ENCODE data around the gene GNAT3.

The GNAT3 gene

DNA sequence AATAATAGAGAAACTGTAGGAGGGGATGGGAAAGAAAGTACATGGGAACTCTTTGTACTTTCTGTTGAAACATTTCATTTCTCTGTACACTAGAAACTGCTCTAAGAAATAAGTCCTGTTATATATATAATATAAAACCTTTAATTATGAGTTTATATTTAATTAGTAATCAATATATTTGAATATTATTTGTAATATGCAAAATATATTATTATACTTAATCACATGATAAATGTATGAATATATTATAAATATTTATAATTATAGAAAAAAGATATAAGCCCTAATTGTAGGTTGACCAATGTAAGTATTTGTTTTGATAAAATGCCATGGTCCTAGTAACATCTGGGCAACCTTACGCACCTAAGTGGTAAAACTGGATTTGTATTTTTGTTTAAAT, 51.0 kb downstream of the GNAT3 start:
- no peak for DNase-seq

DNA sequence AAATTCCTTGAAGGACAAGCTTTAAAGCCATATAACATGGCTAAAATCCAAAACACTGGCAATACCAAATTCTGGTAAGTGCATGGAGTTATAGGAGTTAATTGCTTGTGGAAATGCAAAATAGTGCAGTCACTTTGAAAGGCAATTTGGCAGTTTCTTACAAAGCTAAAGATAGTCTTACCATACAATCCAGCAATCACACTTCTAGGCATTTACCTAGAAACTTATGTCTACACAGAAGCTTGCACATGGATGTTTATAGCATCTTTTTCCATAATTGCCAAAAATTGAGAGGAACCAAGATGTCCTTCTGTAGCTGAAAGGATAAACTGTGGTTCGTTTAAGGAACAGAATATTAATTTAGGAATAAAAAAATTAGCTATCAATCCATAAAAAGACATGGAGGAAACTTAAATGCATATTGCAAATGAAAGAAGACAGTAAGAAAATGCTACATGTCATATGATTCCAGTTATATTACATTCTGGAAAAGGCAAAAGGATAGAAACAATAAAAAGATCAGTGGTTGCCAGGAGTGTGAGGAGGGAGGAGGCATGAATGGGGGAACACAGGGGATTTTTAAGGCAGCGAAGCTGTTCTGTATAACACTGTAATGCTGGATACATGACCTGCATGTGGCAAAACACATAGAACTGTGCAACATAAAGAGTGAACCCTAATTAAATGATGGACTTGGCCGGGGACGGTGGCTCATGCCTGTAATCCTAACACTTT, 51.9 kb downstream of the GNAT3 start:
- no peak for DNase-seq

DNA sequence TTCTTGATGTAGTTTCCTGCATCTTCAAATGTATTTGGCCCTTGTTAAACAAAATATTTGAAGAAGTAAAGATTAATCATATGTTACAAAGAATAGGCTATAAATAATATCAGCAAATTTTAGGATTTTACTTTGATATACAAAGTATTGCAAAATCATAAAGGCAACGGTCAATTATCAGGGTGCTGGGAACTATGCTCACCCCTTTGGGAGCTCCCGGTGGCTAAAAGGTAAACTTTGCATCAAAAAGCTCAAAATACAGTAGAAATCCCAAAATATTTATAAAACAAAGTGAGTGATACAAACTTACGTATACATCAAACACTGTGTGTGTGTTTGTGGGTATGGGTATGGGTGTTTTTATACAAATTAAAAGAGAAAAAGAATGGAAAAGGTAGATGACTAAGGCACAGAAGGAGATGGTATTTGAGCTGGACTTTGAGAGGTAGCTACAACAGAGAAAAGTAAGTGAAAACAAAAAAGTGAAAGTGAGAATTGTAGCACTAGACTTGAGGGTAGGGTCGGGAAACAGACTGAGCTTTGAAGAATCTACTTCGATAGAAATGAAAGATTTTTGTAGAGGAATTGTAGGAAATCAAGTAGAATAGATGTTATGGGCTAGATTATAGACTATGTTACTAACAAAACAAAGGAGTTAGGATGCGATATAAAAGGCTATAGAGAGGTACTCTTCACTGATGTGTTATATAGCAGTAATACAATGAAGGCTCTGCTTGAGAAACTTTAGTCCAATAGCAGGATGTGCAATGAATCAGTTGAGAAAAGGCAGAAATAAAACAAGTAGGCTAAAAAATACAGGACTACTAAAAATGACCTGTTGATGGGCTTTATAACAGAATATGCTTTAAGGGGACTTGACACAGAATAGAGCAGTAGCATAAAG, 52.8 kb downstream of the GNAT3 start:
- peak; percentile 48 for DNase-seq

DNA sequence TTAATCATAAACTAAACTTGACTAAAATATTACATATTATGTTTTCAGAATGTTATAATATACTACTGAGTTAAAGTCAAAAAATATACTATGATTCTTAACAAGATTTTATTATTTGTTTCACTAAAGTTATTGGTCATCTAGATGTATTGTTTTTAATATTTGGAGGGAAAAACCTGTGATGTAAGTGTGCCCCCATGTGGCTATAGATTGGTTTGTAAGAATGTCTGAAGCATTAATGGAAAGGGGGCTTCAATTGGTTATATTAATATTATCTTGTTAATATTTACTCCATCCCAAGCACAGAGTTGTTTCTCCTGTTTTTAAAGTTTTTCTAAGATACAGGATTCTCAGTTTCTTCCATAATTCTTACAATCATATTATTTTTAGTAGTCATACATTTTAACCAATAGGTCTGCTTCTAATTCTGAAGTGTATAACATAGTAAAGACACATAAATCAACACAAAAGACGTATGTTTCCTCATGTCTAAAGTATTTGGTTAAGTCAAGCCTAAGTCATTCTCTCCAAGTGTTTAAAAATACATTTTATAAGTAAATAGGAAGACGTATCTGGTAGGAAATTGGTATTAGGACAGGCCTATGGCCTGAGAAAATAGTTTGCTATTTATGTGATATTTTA, 58.0 kb downstream of the GNAT3 start:
- DNase-seq, result peak; percentile 82

DNA sequence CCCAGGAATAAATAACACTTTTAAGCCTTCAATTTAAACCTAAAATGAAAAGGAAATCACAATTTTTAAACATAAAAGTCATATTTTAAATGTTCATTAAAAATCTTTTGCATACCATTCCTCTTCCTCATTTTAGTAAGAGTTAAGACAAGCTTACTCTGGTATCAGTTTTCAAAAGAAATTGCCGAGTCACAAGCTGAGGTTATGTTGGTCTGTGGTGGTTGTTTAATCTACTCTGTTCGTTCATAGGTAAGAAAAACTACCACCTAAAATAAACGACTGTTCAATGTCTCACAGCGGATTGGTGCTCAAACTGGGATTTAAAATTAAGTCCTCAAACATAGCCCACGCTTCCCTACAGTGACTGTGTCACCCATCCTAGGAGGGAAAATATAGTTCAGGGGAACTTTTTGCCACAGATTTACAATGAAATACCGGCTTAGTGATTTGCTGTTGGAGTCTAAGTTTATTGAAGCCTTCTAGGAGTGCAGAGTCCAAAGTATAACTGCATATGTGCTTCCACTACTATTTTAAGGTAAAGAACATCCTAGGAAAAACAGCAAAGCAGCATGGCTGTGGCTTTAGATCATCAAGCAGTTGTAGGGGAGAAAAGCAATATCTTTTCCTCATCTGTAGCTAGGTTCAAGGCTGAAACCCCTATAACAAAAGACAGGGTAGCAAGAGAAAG, 61.1 kb downstream of the GNAT3 start:
- peak; percentile 94 for DNase-seq

DNA sequence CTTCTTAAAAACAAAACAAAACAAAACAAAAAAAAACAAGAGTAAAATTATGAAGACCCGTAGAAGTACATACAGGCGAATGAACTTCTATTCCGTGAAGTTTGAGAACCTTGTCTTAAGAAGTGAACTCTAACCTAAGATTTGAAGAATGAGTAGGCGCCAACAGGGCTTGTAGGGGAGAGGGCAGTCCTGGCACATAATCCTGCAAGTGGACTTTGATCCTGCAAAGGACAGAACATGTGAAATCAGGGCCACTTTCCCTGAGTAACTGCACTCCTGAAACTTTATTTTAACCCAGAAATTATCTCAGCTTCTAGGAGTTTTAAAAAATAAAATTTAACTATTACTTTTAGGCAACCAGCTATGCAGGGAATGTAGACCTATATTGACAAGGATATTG, 62.0 kb downstream of the GNAT3 start:
- no peak for DNase-seq

DNA sequence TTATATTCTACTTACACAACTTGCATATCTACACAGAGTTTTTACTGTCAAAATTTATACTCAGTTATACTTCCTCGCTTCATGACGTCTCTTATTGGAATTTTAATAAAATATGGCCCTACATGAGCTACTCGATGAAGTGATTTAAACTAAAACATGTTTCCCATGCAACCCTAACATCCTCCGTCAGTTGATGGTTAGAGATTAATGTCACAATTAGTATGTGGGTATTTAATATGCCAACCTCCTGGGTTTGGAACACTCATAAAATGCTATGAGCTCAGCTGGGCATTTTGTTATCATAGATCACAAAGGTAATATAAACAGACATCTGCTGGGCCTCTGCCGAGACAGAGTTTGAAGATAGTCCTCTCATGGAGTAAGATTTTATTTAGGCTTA, 66.5 kb downstream of the GNAT3 start:
- no peak for DNase-seq

DNA sequence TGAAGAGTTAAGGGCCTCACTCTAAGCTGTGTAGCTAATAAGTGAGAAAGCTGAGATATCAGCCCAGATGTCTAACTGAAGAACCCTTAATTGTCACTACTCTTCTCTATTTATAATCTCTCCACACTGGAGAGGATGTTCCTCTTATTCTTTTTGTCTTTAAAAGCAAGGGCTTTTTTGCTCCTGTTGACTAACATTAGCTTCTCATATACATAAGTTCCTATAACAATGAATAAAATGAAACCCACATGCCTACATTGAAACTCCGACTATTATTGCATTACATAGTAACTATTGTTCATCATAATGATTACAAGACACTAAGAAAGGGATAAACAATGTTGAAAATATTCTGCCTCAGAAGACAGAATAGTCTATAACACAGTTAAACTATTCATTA, 67.1 kb downstream of the GNAT3 start:
- no peak for DNase-seq

DNA sequence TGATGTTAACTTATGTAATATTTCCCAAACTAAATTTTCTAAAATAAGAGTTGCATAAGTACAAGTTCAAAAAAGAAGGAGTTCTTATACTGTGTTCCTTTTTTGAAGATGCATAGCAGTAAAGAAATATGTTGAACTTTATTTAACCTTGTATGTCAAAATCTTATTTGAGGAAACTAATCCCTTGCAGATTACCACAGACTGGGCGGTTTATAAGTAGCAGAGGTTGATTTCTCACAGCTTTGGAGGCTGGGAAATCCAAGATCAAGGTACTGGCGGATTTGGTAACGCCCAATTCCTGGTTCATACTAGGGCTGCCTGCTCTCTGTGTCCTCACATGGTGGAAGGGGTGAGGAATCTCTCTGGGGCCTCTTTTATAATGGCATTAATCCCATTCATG, 68.5 kb downstream of the GNAT3 start:
- peak; percentile 59 for DNase-seq

DNA sequence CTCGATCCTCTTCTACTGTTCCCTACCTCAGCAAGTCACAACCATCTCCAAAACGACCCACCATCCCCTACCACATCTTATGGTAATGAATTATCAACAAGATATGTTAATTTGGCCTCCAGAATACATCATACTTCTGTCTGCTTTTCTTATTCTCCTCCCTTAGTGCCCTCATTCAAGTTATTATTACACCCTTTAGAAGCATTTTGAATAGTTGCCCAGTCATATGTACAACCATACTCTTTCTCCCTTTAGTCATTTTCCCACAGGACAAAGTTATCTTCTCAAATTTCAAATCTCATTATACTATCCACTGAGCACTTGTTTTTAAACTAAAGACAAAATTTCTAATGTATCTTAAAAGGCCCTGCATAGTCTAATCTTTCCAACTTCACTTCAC, 71.0 kb downstream of the GNAT3 start:
- no peak for DNase-seq

DNA sequence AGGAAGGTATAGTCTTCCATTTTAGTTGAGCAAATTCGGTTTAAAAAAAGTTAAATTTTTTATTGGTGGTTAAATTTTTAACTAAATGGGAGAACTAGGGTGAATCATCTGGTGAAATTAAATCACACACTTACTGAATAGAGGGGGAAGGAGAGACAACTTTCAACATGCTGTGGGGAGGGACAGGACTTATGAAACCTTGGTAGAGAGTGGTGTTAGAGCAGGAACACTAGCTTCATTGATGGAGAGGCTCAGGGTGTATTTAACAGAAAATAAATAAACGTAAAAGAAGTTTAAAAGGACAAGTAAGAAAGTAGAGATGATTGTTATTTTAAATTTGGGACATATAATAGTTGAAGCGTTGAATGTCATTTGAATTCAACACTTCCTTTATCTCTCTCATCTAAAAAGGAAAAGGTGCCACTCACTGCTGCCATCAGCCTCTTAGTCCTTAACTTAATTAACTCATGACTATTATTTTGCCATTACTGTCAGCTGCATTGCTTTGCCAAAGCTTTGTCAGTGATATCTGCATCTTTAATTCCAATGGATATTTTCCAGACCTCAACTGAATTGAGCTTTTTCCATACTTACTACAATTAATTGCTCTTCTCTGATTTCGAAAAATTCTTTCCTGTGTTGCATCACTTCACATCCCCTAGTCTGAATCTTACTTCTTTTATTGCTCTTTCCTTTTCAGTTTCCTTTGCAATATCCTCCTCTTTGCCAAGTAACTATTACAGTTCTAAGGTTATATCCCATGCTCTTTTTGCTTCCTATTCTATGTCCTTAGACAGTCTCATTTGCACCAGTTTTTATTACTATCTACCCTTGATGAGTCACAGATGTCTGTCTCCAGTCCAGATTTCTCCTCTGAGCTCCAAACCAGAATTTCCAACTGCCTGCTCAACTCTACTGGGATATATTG, 71.7 kb downstream of the GNAT3 start:
- peak; percentile 31 for DNase-seq

DNA sequence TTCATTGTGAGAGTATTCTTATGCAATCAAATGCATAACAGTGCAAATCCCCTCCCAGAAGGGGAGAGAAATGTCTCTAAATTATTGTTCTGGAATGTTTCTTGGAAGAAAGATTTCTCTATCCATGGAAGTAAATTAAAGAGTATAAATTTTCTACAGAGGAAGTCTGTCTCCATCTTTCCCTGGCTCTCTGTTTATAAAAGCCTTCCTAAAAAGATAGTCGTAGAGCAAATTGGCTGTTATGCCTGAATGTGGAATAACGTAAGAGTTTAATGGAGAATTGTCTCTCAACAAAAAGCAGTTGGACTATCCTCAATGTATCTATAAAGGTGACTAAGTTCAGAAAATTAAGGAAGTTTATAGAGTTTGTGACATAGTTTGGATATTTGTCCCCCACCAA, 76.3 kb downstream of the GNAT3 start:
- no peak for DNase-seq

DNA sequence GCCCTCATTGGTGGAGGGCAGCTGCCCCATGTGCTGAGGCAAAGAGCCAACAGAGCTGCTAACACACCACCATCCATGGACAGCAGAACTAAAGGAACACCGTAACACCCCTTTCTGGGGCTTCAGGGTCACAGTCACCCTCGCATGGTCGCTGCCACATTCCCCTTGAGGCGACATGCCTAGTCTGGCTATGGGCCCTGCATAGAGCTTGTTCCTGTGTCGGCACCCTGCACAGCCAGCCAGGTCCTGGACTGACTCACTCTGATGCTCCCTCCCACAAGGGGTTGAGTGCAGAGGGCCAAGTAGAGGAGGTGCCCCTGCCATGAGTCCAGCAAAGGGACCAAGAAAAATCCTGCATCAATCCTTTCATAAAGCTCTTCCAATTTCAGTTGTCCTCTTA, 77.8 kb downstream of the GNAT3 start:
- DNase-seq, result no peak

DNA sequence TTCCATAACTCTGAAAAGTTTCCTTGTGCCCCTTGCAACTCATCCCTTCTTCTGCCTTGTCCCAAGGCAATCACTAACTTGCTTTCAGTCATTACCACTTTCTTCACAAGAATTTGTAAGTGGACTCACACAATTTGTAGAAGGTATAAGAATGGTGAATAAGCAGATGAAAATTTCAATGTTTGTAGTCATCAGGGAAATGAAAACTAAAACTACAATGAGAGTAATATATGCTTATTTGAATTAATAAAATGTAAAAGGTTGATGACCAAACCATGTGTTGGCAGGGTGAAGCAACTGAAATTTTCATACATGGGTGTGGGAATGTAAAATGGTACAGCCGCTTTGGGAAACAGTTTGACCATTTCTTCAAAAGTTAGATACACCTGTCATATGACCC, 79.7 kb downstream of the GNAT3 start:
- DNase-seq, result no peak

DNA sequence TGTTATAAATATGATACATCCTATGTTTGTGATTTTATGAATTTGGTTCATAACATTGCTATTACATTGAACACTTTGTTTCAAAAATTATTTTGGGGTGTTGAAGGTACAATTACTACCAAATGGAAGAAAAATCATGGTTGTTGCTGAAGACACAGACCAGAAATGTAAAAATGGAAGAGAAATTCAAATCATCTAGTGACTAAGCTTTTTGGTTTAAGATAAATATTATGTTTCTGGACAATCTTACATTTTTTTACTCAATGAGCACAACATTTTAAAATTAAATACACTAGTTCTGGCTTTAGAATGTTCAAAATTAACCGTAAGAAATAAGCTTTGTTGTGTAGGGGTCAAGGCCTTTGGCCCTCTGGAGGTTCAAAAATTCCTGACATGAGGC, 82.7 kb downstream of the GNAT3 start:
- DNase-seq, result no peak

DNA sequence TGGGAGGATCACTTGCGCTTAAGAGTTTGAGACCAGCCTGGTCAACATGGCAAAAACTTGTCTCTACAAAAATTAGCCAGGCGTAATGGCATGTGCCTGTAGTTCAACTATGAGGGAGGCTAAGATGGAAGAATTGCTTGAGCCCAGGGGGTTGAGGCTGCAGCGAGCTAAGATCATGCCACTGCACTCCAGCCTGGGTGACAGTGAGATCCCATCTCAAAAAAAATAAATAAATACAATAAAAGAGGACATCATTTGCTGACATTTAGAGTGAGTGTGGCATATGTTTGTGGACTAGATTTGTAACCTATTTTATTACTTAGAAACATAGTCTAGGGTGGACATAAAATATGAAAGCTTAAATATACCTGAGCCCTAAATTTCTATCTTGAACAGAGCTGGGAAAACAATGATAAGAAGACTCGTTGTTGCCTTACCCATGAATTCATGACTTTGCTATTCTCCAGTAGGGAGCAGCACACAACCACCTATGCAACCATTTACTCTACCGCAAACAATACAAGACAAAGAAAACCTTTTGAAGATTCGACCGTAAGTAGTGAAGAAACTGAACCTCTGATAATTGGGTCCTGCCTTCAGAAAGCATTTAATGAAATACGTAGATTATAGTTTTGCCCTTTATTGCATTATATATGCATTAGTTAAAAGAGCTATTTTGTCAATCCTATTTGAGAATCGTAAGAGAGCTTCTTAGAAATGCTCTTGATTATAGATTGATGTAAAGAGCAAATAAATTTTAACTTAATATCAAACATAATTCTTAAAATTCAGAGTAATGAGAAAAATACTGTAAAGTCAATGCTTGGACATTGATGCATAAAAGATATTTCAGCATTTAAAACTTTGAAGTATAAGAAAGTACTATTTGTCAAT, 83.5 kb downstream of the GNAT3 start:
- DNase-seq, result peak; percentile 96

DNA sequence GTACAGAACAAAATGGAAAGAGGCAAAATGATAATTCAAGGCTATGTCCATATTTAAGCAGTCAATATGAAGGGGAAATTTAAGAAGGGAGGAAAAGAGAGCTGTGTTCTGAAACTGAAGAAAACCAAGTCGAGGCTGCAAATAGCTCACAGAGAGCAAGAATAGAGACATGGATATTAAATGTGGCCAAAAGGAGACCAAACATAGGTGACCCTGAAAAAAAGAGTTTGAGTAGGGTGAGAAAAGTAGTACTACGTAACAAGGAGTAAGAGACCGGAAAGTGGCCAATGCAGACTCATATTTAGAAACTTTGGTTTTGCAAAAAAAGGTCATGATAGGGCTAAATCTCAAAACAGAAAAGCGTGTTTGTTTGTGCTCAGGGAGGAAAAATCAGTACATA, 84.6 kb downstream of the GNAT3 start:
- DNase-seq, result no peak

DNA sequence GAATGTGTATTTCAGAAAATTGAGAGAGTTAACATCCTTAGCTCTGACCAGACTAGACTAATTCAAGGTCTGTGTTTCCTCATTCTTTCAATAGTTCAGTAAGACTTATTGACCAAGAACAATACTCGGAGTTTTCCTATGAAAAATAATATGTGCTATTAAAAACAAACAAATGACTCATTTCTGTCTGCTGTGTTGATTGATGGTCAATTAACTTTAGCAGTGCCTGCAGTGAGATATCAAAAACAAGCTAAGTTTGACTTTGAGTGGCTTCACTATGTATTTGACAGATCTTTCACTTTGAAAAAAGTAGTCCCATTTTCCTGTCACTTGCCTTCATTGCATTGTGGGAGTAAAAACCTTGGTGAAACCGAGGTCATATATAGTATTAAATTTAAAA, 91.0 kb downstream of the GNAT3 start:
- DNase-seq, result no peak

DNA sequence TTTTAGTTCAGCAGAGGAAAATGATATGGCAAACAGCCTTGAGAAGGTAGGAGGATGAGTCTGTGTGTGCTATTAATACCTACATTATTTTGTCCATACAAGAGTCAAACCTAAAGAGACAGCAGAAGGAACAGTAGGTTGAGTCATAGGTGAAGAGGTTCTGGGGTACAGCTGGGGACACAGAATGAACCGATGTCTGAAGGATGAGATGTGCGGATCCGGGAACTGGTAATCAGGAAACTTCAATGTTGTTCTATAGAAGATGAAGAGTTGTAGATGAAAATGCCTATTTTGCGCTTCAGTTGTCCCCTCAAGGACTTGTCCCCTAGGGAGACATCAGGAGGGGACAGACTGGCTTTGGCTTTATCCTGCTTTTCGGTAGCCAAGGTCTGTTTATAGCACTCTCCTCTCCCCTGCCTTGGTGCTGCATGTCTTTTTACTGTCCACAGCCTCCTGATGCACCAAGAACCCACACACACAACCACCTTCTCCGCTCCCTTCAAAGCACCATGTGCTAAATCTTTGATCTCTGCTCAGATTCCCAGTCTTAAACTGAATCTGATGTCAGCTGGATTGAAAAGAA, 94.6 kb downstream of the GNAT3 start:
- no peak for DNase-seq

DNA sequence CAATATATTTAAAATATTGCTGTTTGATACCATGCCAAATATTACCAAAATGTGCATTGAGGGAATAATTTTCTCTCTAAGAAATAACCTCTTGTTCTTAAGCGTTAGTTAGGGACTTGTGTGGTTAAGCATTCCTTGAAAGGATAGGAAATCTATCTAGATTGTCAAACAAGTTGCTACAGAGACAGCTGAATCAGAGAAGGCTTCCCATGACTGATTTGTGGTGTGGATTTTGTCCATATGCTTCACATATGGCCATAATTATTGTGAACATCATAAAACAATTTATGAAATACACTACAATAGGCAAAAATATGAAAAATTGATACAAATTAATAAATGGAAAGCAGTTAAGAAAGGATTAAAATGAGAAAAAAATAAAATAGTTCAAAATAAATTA, 96.3 kb downstream of the GNAT3 start:
- DNase-seq, result no peak

DNA sequence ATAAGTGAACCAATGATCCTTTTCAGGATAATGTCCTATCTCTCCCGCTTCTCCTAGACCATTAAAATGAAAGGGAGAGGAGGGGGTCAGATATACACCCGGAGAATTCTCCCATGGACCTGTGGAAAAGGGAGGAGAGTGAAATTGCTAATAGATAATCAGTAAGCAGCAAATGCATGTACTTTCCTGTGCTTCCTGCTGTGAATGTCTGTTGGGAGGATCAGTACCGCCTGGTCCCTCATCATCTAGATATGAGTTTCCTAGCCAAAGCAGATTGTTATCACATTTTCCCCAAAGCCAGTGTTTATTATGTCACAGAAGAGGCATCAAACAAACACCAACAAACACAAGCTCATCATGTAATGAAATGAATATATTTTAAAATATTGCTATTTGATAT, 96.8 kb downstream of the GNAT3 start:
- DNase-seq, result no peak
